ENCODE results near the gene EXOC1L. TPM values are rescaled to one million over a fixed set of nuclear protein-coding genes. Genes with fewer than 3 reads are reported as not detected.

The EXOC1L gene
- total and polyA plus RNA-seq, 2 of the 13 experiments (the other 11 are each of a cell fraction or from before 2014, with no cell fraction given): not detected

GRCh38 chr4:55783584-55783983 lies 36.0 kb upstream of the EXOC1L start:
- BruUV-seq (replicated peaks): no TSS peak
- Histone ChIP-seq H3K27ac (ENCODE audit: extremely low read length, insufficient read depth, low read length) (no peak overlapping the region), H3K36me3 (replicated peaks in 1 of 2; ENCODE audit: control insufficient read depth in 1 of 2, insufficient read depth in 2 of 2, low read length in 2 of 2) (no peaks in the 10 kb centered on the region), H3K9me3 (ENCODE audit: low read length) (no peaks in the 10 kb centered on the region), H3K4me2 (ENCODE audit: low read depth, low read length) (no peak overlapping the region), H3K27me3 (ENCODE audit: control insufficient read depth in 1 of 2, insufficient read depth in 2 of 2, low read length in 2 of 2) (no peaks in the 10 kb centered on the region; a peak in 1 of 5 replicates), H3K4me3 (replicated peaks in 1 of 3; ENCODE audit: insufficient read depth in 1 of 3, low read depth in 2 of 3, low read length in 3 of 3) (no peak overlapping the region), H2AFZ (ENCODE audit: low read length) (no peak overlapping the region), H4K20me1 (ENCODE audit: insufficient read depth, low read length) (no peaks in the 10 kb centered on the region), H3K9ac (ENCODE audit: insufficient read depth, low read depth, low read length) (no peak overlapping the region), H3K4me1 (ENCODE audit: insufficient read depth, low read length) (no peaks in the 10 kb centered on the region), H3K79me2 (ENCODE audit: insufficient read depth, low read length) (no peaks in the 10 kb centered on the region)
- ChIA-PET POLR2A (no interaction called here), CTCF (ENCODE audit: low intra/inter-chr PET ratio, low total read pairs) (no interaction called here)
- intact Hi-C loops (cut with micrococcal nuclease; ENCODE audit: unreplicated experiment): no loop called here
- ATAC-seq (no peak), DNase-seq (ENCODE audit: low spot score) (no peak), FAIRE-seq (no peak)
- in situ Hi-C loops (cut with HindIII; ENCODE audit: extremely low pct_ligation_motif_present, low pct_unique_long_range_greater_than_20kb): no loop called here
- WGBS (ENCODE audit: low lambda C conversion rate): 0% methylated on average over 1 of the region's 1 CpG
- TF ChIP-seq SKIL (CRISPR knock-in tag; IDR thresholded peaks at IDR 0.05; ENCODE audit: borderline replicate concordance) (no peak), ZNF784 (CRISPR knock-in tag; IDR thresholded peaks at IDR 0.05; ENCODE audit: borderline replicate concordance) (no peak), ZBTB7A (CRISPR knock-in tag; IDR thresholded peaks at IDR 0.05) (no peak), BCLAF1 (IDR thresholded peaks at IDR 0.05) (no peak), HIC2 (CRISPR knock-in tag; IDR thresholded peaks at IDR 0.05; ENCODE audit: low read depth) (no peak), CTCF (CRISPR knock-in tag; IDR thresholded peaks at IDR 0.05) (no peak), ZNF609 (CRISPR knock-in tag; IDR thresholded peaks at IDR 0.05; ENCODE audit: borderline replicate concordance) (no peak), BRCA1 (CRISPR knock-in tag; IDR thresholded peaks at IDR 0.05) (no peak), SUZ12 (IDR thresholded peaks at IDR 0.05; ENCODE audit: low read depth, low read length) (no peak), GATAD2A (CRISPR knock-in tag; IDR thresholded peaks at IDR 0.05) (no peak)

All from HepG2 (cell line).